ENCODE measurements around the gene CBX6.

Gene CBX6

GRCh38 chr22:38879961-38880360, 7.9 kb upstream of the CBX6 start:
- Histone ChIP-seq H3K4me3 (no peak overlapping the region), H3K4me1 (peaks cover 0 to 49% (median 31%) of the 10 kb centered on the region in 4 donors), H3K36me3 (no peaks in the 10 kb centered on the region), H3K27me3 (no peaks in the 10 kb centered on the region), H3K27ac (peak overlapping the region; percentile 81 to 87), H3K9me3 (no peaks in the 10 kb centered on the region)
- DNase-seq = no peak
- TF ChIP-seq, protein P1, sequence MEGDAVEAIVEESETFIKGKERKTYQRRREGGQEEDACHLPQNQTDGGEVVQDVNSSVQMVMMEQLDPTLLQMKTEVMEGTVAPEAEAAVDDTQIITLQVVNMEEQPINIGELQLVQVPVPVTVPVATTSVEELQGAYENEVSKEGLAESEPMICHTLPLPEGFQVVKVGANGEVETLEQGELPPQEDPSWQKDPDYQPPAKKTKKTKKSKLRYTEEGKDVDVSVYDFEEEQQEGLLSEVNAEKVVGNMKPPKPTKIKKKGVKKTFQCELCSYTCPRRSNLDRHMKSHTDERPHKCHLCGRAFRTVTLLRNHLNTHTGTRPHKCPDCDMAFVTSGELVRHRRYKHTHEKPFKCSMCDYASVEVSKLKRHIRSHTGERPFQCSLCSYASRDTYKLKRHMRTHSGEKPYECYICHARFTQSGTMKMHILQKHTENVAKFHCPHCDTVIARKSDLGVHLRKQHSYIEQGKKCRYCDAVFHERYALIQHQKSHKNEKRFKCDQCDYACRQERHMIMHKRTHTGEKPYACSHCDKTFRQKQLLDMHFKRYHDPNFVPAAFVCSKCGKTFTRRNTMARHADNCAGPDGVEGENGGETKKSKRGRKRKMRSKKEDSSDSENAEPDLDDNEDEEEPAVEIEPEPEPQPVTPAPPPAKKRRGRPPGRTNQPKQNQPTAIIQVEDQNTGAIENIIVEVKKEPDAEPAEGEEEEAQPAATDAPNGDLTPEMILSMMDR (IDR thresholded peaks at IDR 0.05) = no peak
- intact Hi-C loops (cut with DNase I; ENCODE audit: low total_unique reads) = no loop called here

GRCh38 chr22:38879108-38879729, 7.2 kb upstream of the CBX6 start:
- Histone ChIP-seq H3K9me3 (no peaks in the 10 kb centered on the region), H3K4me1 (peaks cover 0 to 49% (median 31%) of the 10 kb centered on the region in 4 donors), H3K27me3 (no peaks in the 10 kb centered on the region), H3K36me3 (no peaks in the 10 kb centered on the region), H3K27ac (peak overlapping the region; percentile 81 to 87), H3K4me3 (no peak overlapping the region)
- intact Hi-C loops (cut with DNase I; ENCODE audit: low total_unique reads) = no loop called here
- TF ChIP-seq, protein P1 (IDR thresholded peaks at IDR 0.05) = no peak
- peak in 1 of 2 donors; percentile 57 for DNase-seq

- peaks cover 0 to 48% (median 29%) of the 10 kb centered on the region in 4 donors for H3K4me1 ChIP-seq
- no peaks in the 10 kb centered on the region for H3K9me3 ChIP-seq
- peak in 1 of 2 donors; percentile 24 for DNase-seq
- H3K4me3 ChIP-seq = no peak overlapping the region
- intact Hi-C loops (cut with DNase I; ENCODE audit: low total_unique reads) = no loop called here
- no peaks in the 10 kb centered on the region for H3K36me3 ChIP-seq
- TF ChIP-seq, protein P1 (IDR thresholded peaks at IDR 0.05) = no peak
- H3K27me3 ChIP-seq = no peaks in the 10 kb centered on the region
- peak overlapping the region in 1 of 2 donors; percentile 87 for H3K27ac ChIP-seq
Measured at GRCh38 chr22:38878001-38878400, 6.0 kb upstream of the CBX6 start.

- Histone ChIP-seq H3K4me3 (no peak overlapping the region), H3K4me1 (peaks cover 0 to 33% (median 26%) of the 10 kb centered on the region in 4 donors), H3K27me3 (no peaks in the 10 kb centered on the region), H3K36me3 (peaks cover 2 to 4% (median 4%) of the 10 kb centered on the region in 3 donors), H3K27ac (no peak overlapping the region), H3K9me3 (no peaks in the 10 kb centered on the region)
- peak in 1 of 2 donors; percentile 47 for DNase-seq
- intact Hi-C loops (cut with DNase I; ENCODE audit: low total_unique reads) = loop anchor here (5.0 kb wide), 2 partner anchors 53 to 108 kb away; partner anchors contain the start of gene APOBEC3B
- TF ChIP-seq, protein P1 (IDR thresholded peaks at IDR 0.05) = no peak
Measured at GRCh38 chr22:38874529-38875222, 2.7 kb upstream of the CBX6 start.

DNA sequence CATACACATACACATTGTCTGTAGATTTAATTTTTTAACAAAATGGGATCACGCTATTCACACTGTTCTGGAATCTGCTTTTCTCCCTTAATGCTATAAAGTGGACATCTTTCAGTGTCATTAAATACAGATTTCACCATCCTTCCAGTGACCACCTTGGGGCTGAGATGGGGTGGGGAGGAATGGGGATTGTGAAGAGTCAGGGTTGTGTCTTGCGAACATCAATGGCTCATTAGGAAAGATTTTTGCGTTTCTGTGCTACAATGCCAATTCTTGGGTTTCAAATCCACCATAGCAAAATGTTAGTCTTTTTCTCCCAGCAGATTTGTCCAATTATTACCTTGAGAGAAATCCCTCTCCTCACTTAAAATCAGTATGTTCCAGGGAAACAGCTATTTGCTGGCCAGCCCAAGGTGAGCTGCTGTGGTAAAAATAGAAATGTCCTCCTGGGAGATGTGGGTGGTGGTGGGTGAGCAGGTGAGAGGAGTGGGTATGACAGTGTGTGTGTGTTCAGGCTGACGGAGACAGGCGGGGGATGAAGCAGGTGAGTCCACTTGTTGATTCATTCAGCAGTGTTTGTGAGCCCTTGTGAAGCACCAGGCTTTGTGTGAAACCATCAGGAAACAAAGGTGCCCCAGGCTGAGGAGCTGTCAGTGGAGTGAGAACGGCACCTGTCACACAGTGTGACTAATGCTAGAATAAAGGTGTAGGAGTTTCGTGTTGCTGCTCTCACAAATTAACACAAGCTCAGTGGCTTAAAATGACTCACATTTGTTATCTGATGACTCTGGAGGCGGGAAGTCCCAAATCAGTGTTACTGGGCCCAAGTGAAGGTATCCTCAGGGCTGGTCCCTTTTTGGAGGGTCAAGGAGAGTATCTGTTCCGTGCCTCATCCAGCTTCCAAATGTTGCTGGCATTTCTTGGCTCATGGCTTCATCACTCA, 1.7 kb upstream of the CBX6 start:
- peak in 1 of 2 donors; percentile 59 for DNase-seq
- H3K4me1 ChIP-seq = peaks cover 4 to 36% (median 29%) of the 10 kb centered on the region in 4 donors
- no peaks in the 10 kb centered on the region for H3K9me3 ChIP-seq
- peaks cover 10 to 11% (median 11%) of the 10 kb centered on the region in 3 donors for H3K36me3 ChIP-seq
- H3K27me3 ChIP-seq = no peaks in the 10 kb centered on the region
- H3K27ac ChIP-seq = peak overlapping the region; percentile 95 to 98
- intact Hi-C loops (cut with DNase I; ENCODE audit: low total_unique reads) = loop anchor here (5.0 kb wide), 2 partner anchors 54 to 109 kb away; partner anchors contain the start of gene APOBEC3B
- H3K4me3 ChIP-seq = peak overlapping the region; percentile 70 to 93
- TF ChIP-seq, protein P1 (IDR thresholded peaks at IDR 0.05) = no peak
